SK-N-MC (cell line): ENCODE data around the gene GPR55.

Experiments
- DNase-seq: peaks from one replicate; pipeline ENCODE4 v3.0.0-alpha.2; 2011; ENCODE audit warnings: low read depth, low spot score
- H3K27ac ChIP-seq: fragments of 200-600 bp; sonication (generic); 2 replicates; pipeline ENCODE4 v1.5.1; 2016; ENCODE audit warnings: mixed run types
- H3K36me3 ChIP-seq: fragments of 200-600 bp; sonication (generic); 2 replicates; pipeline ENCODE4 v1.6.1; 2017; ENCODE audit warnings: antibody characterized with exemption, low read length, mixed read lengths; ENCODE audit not compliant: insufficient read depth
- H3K4me3 ChIP-seq: fragments of 200-600 bp; sonication (generic); 2 replicates; pipeline ENCODE4 v1.5.1; 2016
- H3K9ac ChIP-seq: fragments of 200-600 bp; sonication (generic); 2 replicates; pipeline ENCODE4 v1.8.0; 2017; ENCODE audit warnings: mixed run types, mixed read lengths; ENCODE audit not compliant: insufficient read length
- H3K9me3 ChIP-seq: fragments of 200-600 bp; sonication (generic); 2 replicates; pipeline ENCODE4 v1.6.1; 2017; ENCODE audit warnings: low read depth, mild to moderate bottlenecking, antibody characterized with exemption, low read length, moderate library complexity, mixed read lengths
- EZH2 ChIP-seq: fragments of 200-600 bp; sonication (generic); IDR thresholded peaks from one replicate; pipeline ENCODE4 v1.6.1; 2017; ENCODE audit warnings: antibody characterized with exemption
- FOXP2 ChIP-seq: optimal IDR thresholded peaks from 2 replicates; pipeline ENCODE3; 2011; ENCODE audit warnings: mild to moderate bottlenecking, moderate library complexity; ENCODE audit not compliant: insufficient read depth; ENCODE audit errors: extremely low read length, control extremely low read depth
- POLR2AphosphoS5 ChIP-seq: IDR thresholded peaks from 2 replicates; pipeline ENCODE4 v1.6.1; 2012; ENCODE audit warnings: mild to moderate bottlenecking, low read depth, low read length, borderline replicate concordance

Gene GPR55

DNA sequence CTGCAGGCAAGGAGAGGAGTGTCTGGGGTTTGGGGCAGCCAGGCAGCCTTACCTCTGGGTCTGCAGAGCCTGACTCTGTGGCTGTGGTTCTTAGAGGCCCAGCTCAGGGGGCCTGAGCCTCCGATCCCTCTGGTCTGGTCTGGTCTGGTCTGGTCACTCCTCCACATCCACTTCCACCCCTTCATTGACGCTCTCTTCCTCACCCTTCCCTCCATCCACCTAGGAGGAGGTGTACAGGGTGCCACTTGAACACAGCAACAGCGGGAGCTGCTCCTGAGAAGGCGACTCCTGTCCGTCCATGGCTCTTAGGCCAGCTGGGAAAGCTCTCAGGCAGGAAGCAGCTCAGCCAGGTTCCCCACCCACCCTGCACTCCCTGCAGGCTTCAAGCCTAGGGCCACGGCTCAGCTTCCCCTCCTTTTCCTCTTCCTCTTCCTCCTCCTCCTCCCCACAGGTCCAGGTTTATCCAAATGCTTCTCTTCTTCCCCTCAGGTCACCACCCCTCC lies 16.9 kb downstream of the GPR55 start:
- Histone ChIP-seq H3K9me3 (no peaks in the 10 kb centered on the region), H3K4me3 (no peak overlapping the region), H3K36me3 (no peaks in the 10 kb centered on the region), H3K9ac (no peak overlapping the region), H3K27ac (no peak overlapping the region)
- no peak for DNase-seq
- TF ChIP-seq EZH2 (no peak), FOXP2 (no peak), POLR2AphosphoS5 (no peak)

DNA sequence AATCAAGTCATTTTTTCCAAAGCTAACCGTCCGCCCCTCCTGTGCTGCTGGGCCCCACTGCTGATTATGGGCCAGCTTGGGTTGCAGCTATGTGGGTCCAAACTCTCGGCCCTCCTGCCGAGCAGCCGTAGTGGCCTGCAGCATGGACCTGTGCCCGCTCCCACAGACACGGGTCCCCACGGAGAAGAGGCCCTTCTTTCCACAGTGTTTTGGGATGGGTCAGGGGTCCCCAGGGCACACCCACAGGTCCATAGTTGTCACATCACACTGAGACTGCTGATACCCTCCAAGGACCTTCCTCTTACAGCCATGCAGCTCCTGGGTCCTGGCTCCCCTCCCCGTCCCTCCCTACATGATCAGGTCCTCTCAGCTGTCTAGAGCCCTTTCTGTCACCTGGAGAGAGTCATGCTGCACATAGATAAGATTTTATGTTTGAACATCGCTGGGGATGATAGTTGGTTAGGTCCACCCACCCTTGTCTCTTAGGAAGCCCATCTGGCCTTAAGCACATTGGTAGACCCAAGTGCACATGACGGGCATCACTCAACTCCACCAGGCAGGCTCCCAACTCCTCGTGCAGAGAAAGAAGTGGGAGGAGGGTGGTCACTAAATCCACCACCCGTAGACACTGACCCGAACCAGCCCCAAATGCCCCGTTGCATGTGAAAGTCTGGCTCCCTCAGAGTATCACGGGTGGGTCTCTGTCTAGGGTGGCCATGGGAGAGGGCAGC lies 17.5 kb downstream of the GPR55 start:
- Histone ChIP-seq H3K27ac (no peak overlapping the region), H3K9ac (no peak overlapping the region), H3K4me3 (no peak overlapping the region), H3K36me3 (no peaks in the 10 kb centered on the region), H3K9me3 (no peaks in the 10 kb centered on the region)
- DNase-seq: no peak
- TF ChIP-seq EZH2 (no peak), POLR2AphosphoS5 (no peak)

DNA sequence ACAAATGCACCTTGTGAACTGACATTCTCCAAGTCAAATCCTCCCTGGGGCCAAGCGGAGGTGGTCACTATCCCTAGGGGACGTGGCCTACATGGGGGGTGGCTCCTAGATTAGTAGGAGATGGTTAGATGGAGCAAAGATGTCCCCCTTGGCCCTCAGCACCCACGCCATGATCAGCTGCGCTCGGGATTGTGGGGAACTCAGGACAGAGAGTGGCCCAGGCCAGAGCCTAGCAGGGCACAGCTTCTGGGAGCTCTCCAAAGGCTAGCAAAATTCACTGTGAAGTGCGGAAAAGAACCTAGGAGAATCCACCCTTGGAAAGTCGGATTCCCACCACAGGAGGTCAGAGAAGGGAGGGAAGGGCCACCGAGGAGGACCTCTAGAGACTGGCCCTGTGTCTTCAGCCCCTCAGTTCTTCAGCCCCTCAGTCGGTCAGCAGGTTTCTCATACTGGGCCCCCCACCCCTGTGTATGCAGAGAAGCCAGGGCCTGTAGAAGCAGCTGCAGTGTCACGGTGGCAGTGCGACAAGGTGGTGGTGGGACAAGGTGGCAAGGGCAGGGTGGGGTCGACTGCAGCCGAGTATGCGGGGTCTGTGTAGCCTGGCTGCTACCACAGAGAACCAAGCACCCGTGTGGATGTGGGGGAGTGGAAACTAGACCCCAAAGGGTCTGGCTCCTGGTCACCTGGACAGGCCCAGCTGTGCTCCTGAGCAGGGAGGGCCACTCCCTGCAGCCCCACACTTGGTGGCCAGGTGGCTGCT lies 18.4 kb downstream of the GPR55 start:
- Histone ChIP-seq H3K27ac (no peak overlapping the region), H3K9me3 (no peaks in the 10 kb centered on the region), H3K4me3 (no peak overlapping the region), H3K9ac (no peak overlapping the region), H3K36me3 (no peaks in the 10 kb centered on the region)
- DNase-seq: no peak
- no peak for TF ChIP-seq FOXP2
- TF ChIP-seq EZH2: no peak
- TF ChIP-seq POLR2AphosphoS5: no peak

DNA sequence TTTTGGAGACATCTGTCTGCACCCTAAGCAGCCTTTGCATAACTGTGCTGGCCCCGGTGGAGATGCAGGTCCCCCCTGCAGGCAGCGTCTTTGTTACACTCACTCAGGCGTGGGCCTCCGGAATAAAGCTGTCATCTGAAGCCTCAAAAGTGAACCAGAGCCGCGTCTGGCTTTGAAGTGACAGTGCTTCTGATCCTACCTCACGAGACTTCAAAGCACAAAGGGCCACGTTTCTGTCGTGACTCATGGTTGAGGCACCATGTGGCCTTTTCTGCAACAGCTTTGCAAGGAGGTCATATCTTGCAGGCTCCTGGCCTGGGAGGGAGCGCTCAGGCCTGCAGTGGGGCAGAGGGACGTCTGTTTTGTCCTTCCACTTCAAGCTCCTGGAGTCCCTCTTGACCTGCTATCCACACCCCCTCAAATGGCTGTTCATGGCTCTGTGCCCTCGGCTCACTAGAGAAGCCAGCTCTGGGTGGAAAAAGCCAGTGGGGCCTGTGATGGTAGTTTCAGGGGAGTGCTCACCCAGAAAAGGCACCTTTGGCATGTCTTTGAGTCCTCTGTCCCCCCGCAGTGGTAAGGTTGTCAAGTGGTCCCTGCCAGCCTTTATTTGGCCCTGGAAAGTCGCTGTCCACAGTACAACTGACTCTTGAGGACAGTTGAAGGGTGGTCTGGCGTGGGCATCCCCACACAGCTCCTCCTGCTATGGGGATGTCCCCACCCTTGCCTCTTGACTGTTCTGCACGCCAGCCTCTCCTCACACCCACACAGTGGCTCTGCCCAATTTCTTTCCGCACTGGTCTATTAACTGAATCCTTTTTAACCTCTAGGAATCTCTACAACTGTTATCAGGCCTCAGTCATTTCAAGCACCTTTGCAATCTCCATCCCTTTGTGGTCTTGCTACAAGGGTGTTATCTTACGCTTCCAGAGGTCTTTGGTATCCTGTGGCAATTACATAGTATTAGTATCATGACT lies 19.3 kb downstream of the GPR55 start:
- H3K4me3 ChIP-seq: no peak overlapping the region
- TF ChIP-seq POLR2AphosphoS5 (no peak), FOXP2 (no peak), EZH2 (no peak)
- no peak for DNase-seq
- no peak overlapping the region for H3K9ac ChIP-seq
- H3K27ac ChIP-seq: no peak overlapping the region
- no peaks in the 10 kb centered on the region for H3K9me3 ChIP-seq
- no peaks in the 10 kb centered on the region for H3K36me3 ChIP-seq

DNA sequence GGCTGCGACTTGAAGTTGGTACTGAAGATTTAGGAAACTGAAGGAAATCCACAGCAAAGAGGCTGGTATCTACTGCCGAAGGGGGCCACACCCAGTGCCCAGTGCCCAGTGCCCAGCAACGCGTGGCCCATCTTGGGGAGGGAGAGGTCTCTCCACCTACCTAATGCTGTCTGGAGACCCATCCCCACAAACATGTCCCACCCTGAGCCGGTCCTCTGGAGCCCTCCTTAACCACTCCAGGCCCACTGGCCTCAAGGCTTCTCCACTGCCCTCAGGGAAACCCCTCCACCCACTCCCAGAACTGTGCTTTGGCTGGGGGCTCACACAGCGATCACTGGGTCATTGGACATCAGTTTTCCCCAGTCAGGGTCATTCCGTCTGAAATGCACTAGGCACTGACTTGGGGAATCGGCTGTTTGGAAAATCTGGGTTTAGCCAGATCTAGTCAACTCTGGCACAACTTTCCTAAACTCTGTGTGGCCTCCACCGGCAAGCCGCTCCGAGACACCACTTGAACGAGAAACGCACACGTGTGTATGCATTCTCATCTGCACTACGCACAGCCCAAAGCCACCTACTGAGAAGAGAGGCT lies 20.1 kb downstream of the GPR55 start:
- Histone ChIP-seq H3K4me3 (no peak overlapping the region), H3K36me3 (no peaks in the 10 kb centered on the region), H3K9me3 (no peaks in the 10 kb centered on the region), H3K9ac (no peak overlapping the region), H3K27ac (no peak overlapping the region)
- TF ChIP-seq FOXP2 (no peak), POLR2AphosphoS5 (no peak), EZH2 (no peak)
- DNase-seq: no peak

DNA sequence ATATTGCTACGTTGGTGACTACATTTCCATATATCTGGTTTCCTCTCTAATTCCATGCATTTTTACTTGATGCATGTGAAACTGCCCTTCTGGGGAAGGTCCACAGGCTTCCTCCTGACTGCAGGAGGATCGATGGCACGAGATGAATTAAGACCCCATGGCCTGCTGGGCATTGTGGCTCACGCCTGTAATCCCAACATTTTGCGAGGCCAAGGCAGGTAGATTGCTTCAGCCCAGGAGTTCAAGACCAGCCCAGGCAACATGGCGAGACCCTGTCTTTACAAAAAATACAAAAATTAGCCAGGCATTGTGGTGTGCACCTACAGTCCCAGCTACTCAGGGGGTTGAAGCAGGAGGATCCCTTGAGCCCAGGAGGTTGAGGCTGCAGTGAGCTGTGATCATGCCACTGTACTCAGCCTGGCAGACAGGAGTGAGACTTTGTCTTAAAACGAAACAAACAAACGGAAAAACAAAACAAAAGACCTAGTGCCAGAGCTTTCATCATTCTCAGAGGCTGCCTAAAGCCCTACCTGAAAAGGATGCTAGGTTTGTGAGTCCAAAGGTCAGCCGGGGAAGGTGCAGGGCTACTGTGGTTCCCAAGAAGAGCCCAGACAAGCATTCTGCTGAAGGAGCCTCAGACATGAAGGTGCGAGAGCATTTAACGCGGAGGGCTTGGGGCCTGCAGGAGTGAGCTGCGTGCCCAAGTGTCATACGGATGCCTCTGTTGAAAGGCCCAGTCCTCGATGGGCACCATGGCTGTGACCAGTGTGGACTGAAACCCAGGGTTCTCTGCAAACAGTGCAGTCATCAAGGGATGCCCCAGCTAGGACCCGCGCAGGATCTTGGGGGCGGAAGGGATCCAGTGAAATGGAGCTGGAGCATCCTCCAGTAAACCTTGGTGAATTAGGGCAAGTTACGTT lies 21.6 kb downstream of the GPR55 start:
- no peak overlapping the region for H3K9ac ChIP-seq
- H3K36me3 ChIP-seq: no peaks in the 10 kb centered on the region
- H3K27ac ChIP-seq: no peak overlapping the region
- TF ChIP-seq FOXP2: no peak
- DNase-seq: no peak
- H3K4me3 ChIP-seq: no peak overlapping the region
- no peaks in the 10 kb centered on the region for H3K9me3 ChIP-seq

DNA sequence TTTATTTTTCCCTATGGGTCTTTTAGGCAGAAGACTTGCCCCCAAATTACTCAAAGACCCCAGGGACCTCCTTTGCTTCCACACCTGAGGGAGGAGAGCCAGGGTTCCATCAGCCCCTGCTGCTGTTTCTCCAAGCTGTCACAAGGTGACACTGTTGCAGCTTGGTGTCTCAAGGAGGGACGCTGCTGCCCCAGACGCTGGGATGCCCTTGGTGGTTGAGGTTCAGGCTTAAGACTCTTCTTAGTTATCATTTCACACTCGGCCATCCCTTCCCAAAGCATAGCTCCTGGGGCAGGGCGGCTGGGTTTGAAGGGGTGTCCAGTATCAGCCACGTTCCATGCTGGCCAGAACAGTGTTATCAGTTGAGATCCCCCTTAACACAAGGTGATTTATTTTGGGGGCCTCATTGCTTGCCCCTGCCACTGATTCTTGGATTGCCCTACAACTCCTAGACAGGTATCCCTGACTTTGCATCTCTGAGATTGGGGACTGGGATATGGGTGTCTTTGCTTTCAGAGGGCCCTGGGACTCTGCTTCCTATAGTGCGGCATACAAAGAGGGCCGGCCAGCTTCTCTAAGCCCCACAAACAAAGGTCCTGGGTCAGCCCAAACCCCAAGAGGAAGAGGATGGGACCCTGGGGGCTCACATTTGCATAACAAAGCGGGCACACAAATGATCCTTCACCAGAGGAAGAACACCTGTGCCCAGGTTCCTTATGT lies 22.7 kb downstream of the GPR55 start:
- H3K9ac ChIP-seq: no peak overlapping the region
- peak; percentile 10 for DNase-seq
- no peaks in the 10 kb centered on the region for H3K36me3 ChIP-seq
- no peak overlapping the region for H3K27ac ChIP-seq
- TF ChIP-seq FOXP2: no peak
- TF ChIP-seq POLR2AphosphoS5: no peak
- TF ChIP-seq EZH2: no peak
- H3K9me3 ChIP-seq: no peaks in the 10 kb centered on the region
- no peak overlapping the region for H3K4me3 ChIP-seq
